Neural cell (in vitro differentiated cells): ENCODE results near the gene PEX3. TPM values are rescaled to one million over a fixed set of nuclear protein-coding genes. Genes with fewer than 3 reads are reported as not detected.

Experiments
- H2AFZ ChIP-seq: fragments of 200-600, 300-800 bp; sonication (generic), shearing (Covaris generic); 2 replicates; pipeline ENCODE4 v1.6.0; 2014; ENCODE audit warnings: low read depth, mild to moderate bottlenecking, antibody characterized with exemption, low read length, moderate library complexity
- H3F3A ChIP-seq: fragments of 200-600 bp; shearing (Covaris generic); 2 replicates; pipeline ENCODE4 v1.6.1; 2016; ENCODE audit warnings: mild to moderate bottlenecking, moderate library complexity, mixed read lengths, antibody characterized with exemption, low read length; ENCODE audit not compliant: insufficient read depth, poor library complexity, severe bottlenecking
- H3K27ac ChIP-seq: fragments of 200-600, 300-800 bp; sonication (generic), shearing (Covaris generic); 2 replicates; pipeline ENCODE4 v1.5.1; 2014; ENCODE audit warnings: mild to moderate bottlenecking, low read length, moderate library complexity
- H3K27me3 ChIP-seq: fragments of 300-800, 200-600 bp; sonication (generic), shearing (Covaris generic); 2 replicates; pipeline ENCODE4 v1.6.0; 2014; ENCODE audit warnings: mild to moderate bottlenecking, low read depth, low read length, moderate library complexity; ENCODE audit not compliant: insufficient read depth
- H3K36me3 ChIP-seq: fragments of 300-800, 200-600 bp; sonication (generic), shearing (Covaris generic); 2 replicates; pipeline ENCODE4 v1.5.1; 2014; ENCODE audit warnings: mild to moderate bottlenecking, antibody characterized with exemption, low read length, moderate library complexity; ENCODE audit not compliant: insufficient read depth
- H3K4me2 ChIP-seq: fragments of 300-800, 200-600 bp; sonication (generic), shearing (Covaris generic); 2 replicates; pipeline ENCODE4 v1.6.0; 2014; ENCODE audit warnings: mild to moderate bottlenecking, low read length
- H3K4me3 ChIP-seq: fragments of 300-800, 200-600 bp; sonication (generic), shearing (Covaris generic); 2 replicates; pipeline ENCODE4 v1.5.1; 2014; ENCODE audit warnings: mild to moderate bottlenecking, low read length, moderate library complexity
- H3K79me2 ChIP-seq: fragments of 200-600 bp; shearing (Covaris generic); replicated peaks from 2 replicates; pipeline ENCODE4 v1.6.0; 2014; ENCODE audit warnings: mild to moderate bottlenecking, low read length, moderate library complexity; ENCODE audit not compliant: insufficient read depth
- H3K9ac ChIP-seq: fragments of 300-800, 200-600 bp; sonication (generic), shearing (Covaris generic); 2 replicates; pipeline ENCODE4 v1.6.1; 2016; ENCODE audit warnings: mild to moderate bottlenecking, low read length, mixed read lengths
- H3K9me2 ChIP-seq: fragments of 200-600 bp; shearing (Covaris generic); 2 replicates; pipeline ENCODE4 v1.6.1; 2016; ENCODE audit warnings: mild to moderate bottlenecking, low read length, mixed read lengths; ENCODE audit not compliant: insufficient read depth
- H3K9me3 ChIP-seq: fragments of 200-600, 300-800 bp; sonication (generic), shearing (Covaris generic); 2 replicates; pipeline ENCODE4 v1.6.1; 2016; ENCODE audit warnings: mild to moderate bottlenecking, mixed run types, low read length, moderate library complexity, mixed read lengths
- H4K20me1 ChIP-seq: fragments of 200-600 bp; shearing (Covaris generic); 2 replicates; pipeline ENCODE4 v1.6.1; 2016; ENCODE audit warnings: mild to moderate bottlenecking, mixed run types; ENCODE audit not compliant: insufficient read depth
- EP300 ChIP-seq: fragments of 450-650 bp; conservative IDR thresholded peaks from 2 replicates; pipeline ENCODE4 v1.6.1; 2014; ENCODE audit warnings: antibody characterized with exemption, mild to moderate bottlenecking, moderate library complexity; ENCODE audit not compliant: poor library complexity, severe bottlenecking
- EZH2 ChIP-seq: fragments of 200-600, 300-800 bp; shearing (Covaris generic), sonication (generic); IDR thresholded peaks from 2 replicates; pipeline ENCODE4 v1.6.1; 2014; ENCODE audit warnings: antibody characterized with exemption, low read length, borderline replicate concordance, mild to moderate bottlenecking; ENCODE audit not compliant: insufficient read depth, poor library complexity, severe bottlenecking
- MXI1 ChIP-seq: fragments of 450-650 bp; conservative IDR thresholded peaks from 2 replicates; pipeline ENCODE4 v1.6.1; 2014; ENCODE audit warnings: antibody characterized with exemption, mild to moderate bottlenecking; ENCODE audit not compliant: poor library complexity, severe bottlenecking
- POLR2AphosphoS5 ChIP-seq: IDR thresholded peaks from 2 replicates; pipeline ENCODE4 v1.6.1; 2012
- RAD21 ChIP-seq: fragments of 450-650 bp; conservative IDR thresholded peaks from 2 replicates; pipeline ENCODE4 v1.6.1; 2014; ENCODE audit warnings: antibody characterized with exemption, mild to moderate bottlenecking, moderate library complexity
- SMC3 ChIP-seq: fragments of 450-650 bp; conservative IDR thresholded peaks from 2 replicates; pipeline ENCODE4 v1.6.1; 2014; ENCODE audit warnings: antibody characterized with exemption, mild to moderate bottlenecking, moderate library complexity; ENCODE audit not compliant: poor library complexity
- TAF1 ChIP-seq: IDR thresholded peaks from 2 replicates; pipeline ENCODE4 v1.6.1; 2012; ENCODE audit warnings: low read depth
- polyA plus RNA-seq: library from polyadenylated mRNA; depleted of rRNA; stranded (reverse); fragments of >200 nt; gene quantifications from 2 replicates; pipeline ENCODE4 v1.2.3, GENCODE V29; 2014
- TF ChIP-seq, protein P1 (sequence below): IDR thresholded peaks from 2 replicates; pipeline ENCODE4 v1.6.1; 2012; ENCODE audit warnings: borderline replicate concordance
- TF ChIP-seq, protein P2 (sequence below): fragments of 450-650 bp; IDR thresholded peaks from 2 replicates; pipeline ENCODE4 v1.5.1; 2014; ENCODE audit warnings: antibody characterized with exemption, mild to moderate bottlenecking, moderate library complexity; ENCODE audit not compliant: poor library complexity, severe bottlenecking

Gene PEX3
- polyA plus RNA-seq, 1 donor from 2014 or later: 37.9 TPM

DNA sequence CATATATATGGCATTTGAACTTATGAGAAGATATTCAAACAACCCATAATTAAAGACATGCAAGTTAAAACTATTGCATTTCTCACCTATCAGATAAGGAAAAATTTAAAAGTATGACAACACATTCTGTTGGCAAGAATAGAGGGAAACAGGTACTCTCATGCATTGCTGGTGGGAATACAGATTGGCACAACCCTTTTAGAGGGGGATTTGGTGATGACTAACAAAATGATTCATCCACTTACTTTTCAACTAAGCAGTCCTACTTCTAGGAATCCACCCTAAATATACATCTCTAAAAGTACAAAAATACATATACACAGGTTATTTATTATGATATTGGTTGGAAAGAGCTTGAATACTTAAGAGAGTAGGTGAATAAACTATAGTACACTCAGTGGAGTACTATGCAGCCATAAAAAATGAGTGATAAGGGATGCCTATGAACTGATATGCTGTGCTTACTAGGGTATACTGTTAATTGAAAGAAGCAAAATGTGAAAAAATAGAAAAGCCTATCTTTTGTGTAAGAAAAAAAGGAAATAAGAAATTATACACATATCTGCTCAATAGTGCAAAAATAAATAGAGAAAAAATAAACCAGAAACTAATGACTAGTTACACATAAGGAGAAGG lies 42.3 kb upstream of the PEX3 start:
- Histone ChIP-seq H3K9me3 (no peaks in the 10 kb centered on the region), H3K4me2 (no peak overlapping the region), H2AFZ (no peak overlapping the region), H4K20me1 (no peaks in the 10 kb centered on the region), H3K36me3 (no peaks in the 10 kb centered on the region), H3K9ac (no peak overlapping the region), H3K9me2 (no peaks in the 10 kb centered on the region), H3K27me3 (no peaks in the 10 kb centered on the region), H3F3A (no peaks in the 10 kb centered on the region), H3K27ac (no peak overlapping the region), H3K4me3 (no peak overlapping the region), H3K79me2 (no peaks in the 10 kb centered on the region)
- TF ChIP-seq RAD21: no peak
- no peak for TF ChIP-seq POLR2AphosphoS5
- no peak for TF ChIP-seq EP300
- no peak for TF ChIP-seq MXI1
- no peak for TF ChIP-seq SMC3
- TF ChIP-seq, protein P1, sequence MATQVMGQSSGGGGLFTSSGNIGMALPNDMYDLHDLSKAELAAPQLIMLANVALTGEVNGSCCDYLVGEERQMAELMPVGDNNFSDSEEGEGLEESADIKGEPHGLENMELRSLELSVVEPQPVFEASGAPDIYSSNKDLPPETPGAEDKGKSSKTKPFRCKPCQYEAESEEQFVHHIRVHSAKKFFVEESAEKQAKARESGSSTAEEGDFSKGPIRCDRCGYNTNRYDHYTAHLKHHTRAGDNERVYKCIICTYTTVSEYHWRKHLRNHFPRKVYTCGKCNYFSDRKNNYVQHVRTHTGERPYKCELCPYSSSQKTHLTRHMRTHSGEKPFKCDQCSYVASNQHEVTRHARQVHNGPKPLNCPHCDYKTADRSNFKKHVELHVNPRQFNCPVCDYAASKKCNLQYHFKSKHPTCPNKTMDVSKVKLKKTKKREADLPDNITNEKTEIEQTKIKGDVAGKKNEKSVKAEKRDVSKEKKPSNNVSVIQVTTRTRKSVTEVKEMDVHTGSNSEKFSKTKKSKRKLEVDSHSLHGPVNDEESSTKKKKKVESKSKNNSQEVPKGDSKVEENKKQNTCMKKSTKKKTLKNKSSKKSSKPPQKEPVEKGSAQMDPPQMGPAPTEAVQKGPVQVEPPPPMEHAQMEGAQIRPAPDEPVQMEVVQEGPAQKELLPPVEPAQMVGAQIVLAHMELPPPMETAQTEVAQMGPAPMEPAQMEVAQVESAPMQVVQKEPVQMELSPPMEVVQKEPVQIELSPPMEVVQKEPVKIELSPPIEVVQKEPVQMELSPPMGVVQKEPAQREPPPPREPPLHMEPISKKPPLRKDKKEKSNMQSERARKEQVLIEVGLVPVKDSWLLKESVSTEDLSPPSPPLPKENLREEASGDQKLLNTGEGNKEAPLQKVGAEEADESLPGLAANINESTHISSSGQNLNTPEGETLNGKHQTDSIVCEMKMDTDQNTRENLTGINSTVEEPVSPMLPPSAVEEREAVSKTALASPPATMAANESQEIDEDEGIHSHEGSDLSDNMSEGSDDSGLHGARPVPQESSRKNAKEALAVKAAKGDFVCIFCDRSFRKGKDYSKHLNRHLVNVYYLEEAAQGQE: no peak
- TF ChIP-seq, protein P2, sequence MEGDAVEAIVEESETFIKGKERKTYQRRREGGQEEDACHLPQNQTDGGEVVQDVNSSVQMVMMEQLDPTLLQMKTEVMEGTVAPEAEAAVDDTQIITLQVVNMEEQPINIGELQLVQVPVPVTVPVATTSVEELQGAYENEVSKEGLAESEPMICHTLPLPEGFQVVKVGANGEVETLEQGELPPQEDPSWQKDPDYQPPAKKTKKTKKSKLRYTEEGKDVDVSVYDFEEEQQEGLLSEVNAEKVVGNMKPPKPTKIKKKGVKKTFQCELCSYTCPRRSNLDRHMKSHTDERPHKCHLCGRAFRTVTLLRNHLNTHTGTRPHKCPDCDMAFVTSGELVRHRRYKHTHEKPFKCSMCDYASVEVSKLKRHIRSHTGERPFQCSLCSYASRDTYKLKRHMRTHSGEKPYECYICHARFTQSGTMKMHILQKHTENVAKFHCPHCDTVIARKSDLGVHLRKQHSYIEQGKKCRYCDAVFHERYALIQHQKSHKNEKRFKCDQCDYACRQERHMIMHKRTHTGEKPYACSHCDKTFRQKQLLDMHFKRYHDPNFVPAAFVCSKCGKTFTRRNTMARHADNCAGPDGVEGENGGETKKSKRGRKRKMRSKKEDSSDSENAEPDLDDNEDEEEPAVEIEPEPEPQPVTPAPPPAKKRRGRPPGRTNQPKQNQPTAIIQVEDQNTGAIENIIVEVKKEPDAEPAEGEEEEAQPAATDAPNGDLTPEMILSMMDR: no peak
- TF ChIP-seq TAF1: no peak
- no peak for TF ChIP-seq EZH2

DNA sequence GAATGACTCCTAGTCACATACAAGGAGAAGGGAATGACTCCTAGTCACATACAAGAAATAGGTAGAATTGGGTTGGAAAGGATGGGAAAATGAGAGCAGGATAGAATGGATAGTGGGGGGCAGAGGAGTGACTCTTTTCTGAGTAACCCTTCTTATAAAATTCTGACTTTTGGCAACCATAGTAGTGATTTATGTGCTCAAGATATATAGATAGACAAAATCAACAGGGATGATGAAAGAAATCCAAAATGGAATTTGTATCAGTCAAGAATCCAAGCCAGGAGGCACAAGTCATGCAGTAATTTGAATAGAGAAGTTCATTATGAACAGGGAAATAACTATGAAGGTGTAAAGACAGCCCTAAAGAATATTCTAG lies 41.8 kb upstream of the PEX3 start:
- no peak overlapping the region for H3K4me2 ChIP-seq
- H3K9me2 ChIP-seq: no peaks in the 10 kb centered on the region
- H3K27me3 ChIP-seq: no peaks in the 10 kb centered on the region
- no peaks in the 10 kb centered on the region for H4K20me1 ChIP-seq
- TF ChIP-seq EP300 (no peak), POLR2AphosphoS5 (no peak), EZH2 (no peak), SMC3 (no peak), MXI1 (no peak), TAF1 (no peak), RAD21 (no peak)
- TF ChIP-seq, protein P1: no peak
- TF ChIP-seq, protein P2: no peak
- no peaks in the 10 kb centered on the region for H3K36me3 ChIP-seq
- no peaks in the 10 kb centered on the region for H3K9me3 ChIP-seq
- no peak overlapping the region for H3K27ac ChIP-seq
- no peak overlapping the region for H2AFZ ChIP-seq
- H3K79me2 ChIP-seq: no peaks in the 10 kb centered on the region
- no peak overlapping the region for H3K4me3 ChIP-seq
- H3K9ac ChIP-seq: no peak overlapping the region
- no peaks in the 10 kb centered on the region for H3F3A ChIP-seq
